Left renal pelvis (tissue), 4 donors: Measurements from ENCODE around the gene LRCH1. TPM values are rescaled to one million over a fixed set of nuclear protein-coding genes. Genes with fewer than 3 reads are reported as not detected.

Experiments used
- DNase-seq, 4 donors: peaks; one replicate each; pipeline ENCODE4 v3.0.0-alpha.2; 2013; ENCODE audit warnings: low read depth in 4 of 4, low spot score in 3 of 4
- polyA plus RNA-seq, 4 donors: library from polyadenylated mRNA; unstranded; fragments of 120-200 nt; gene quantifications; one replicate each; pipeline ENCODE4 v1.2.1, GENCODE V29; 2013; ENCODE audit not compliant: insufficient read length in 4 of 4

LRCH1 gene
- polyA plus RNA-seq, 4 donors = 29.4 to 37.5 (median 30.6) TPM

- no peak for DNase-seq
Measured at GRCh38 chr13:46629811-46630413, 76.9 kb downstream of the LRCH1 start.

GRCh38 chr13:46630431-46631178, 77.6 kb downstream of the LRCH1 start:
- no peak for DNase-seq

GRCh38 chr13:46631179-46631542, 78.2 kb downstream of the LRCH1 start:
- DNase-seq = no peak

GRCh38 chr13:46632176-46632575, 79.2 kb downstream of the LRCH1 start:
- DNase-seq = no peak

- DNase-seq = no peak
Measured at GRCh38 chr13:46633416-46633815, 80.4 kb downstream of the LRCH1 start.

GRCh38 chr13:46636451-46636850, 83.5 kb downstream of the LRCH1 start:
- no peak for DNase-seq

- DNase-seq = no peak
Measured at GRCh38 chr13:46637213-46637612, 84.2 kb downstream of the LRCH1 start.

GRCh38 chr13:46638262-46638661, 85.3 kb downstream of the LRCH1 start:
- no peak for DNase-seq

GRCh38 chr13:46639033-46639981, 86.3 kb downstream of the LRCH1 start:
- no peak for DNase-seq

- no peak for DNase-seq
Measured at GRCh38 chr13:46640843-46641242, 87.9 kb downstream of the LRCH1 start.

- DNase-seq = no peak
Measured at GRCh38 chr13:46641274-46642081, 88.5 kb downstream of the LRCH1 start.

- no peak for DNase-seq
Measured at GRCh38 chr13:46642254-46642653, 89.3 kb downstream of the LRCH1 start.

- DNase-seq = no peak
Measured at GRCh38 chr13:46643165-46643777, 90.3 kb downstream of the LRCH1 start.

GRCh38 chr13:46644816-46645215, 91.8 kb downstream of the LRCH1 start:
- no peak for DNase-seq

GRCh38 chr13:46647512-46648065, 94.6 kb downstream of the LRCH1 start:
- DNase-seq = no peak

- no peak for DNase-seq
Measured at GRCh38 chr13:46648166-46648607, 95.2 kb downstream of the LRCH1 start.

- no peak for DNase-seq
Measured at GRCh38 chr13:46649816-46650215, 96.8 kb downstream of the LRCH1 start.

- DNase-seq = no peak
Measured at GRCh38 chr13:46654951-46655350, 102.0 kb downstream of the LRCH1 start.

- DNase-seq = no peak
Measured at GRCh38 chr13:46655377-46656180, 102.6 kb downstream of the LRCH1 start.
